ENCODE results near the gene TAF15. TPM values are rescaled to one million over a fixed set of nuclear protein-coding genes. Genes with fewer than 3 reads are reported as not detected.

Gene TAF15
- total and polyA plus RNA-seq, 11 donors = 30.1 to 151 (median 116) TPM

GRCh38 chr17:35784895-35785294 lies 24.4 kb upstream of the TAF15 start:
- no peaks in the 10 kb centered on the region for H3K36me3 ChIP-seq
- H3K27ac ChIP-seq = no peak overlapping the region
- H3K9me3 ChIP-seq = no peaks in the 10 kb centered on the region
- H3K4me1 ChIP-seq = peaks cover 0 to 23% (median 12%) of the 10 kb centered on the region in 12 donors
- TF ChIP-seq CTCF (IDR thresholded peaks at IDR 0.05) (no peak), POLR2A (IDR thresholded peaks at IDR 0.05) (no peak)
- intact Hi-C loops (cut with DNase I) = no loop called here
- H3K27me3 ChIP-seq = peaks cover 0 to under 1% (median 0%) of the 10 kb centered on the region in 9 donors
- ATAC-seq (no peak), DNase-seq (no peak)
- WGBS, 4 donors = 90 to 96% (median 92%) methylated on average over 2 of the region's 2 CpGs
- H3K4me3 ChIP-seq = no peak overlapping the region

GRCh38 chr17:35786941-35787432 lies 22.3 kb upstream of the TAF15 start:
- ATAC-seq = no peak
- intact Hi-C loops (cut with DNase I) = no loop called here
- peak overlapping the region in 1 of 12 donors; percentile 73 for H3K27ac ChIP-seq

GRCh38 chr17:35788477-35789368 lies 20.6 kb upstream of the TAF15 start:
- no peaks in the 10 kb centered on the region for H3K36me3 ChIP-seq
- ATAC-seq (peak in 3 of 4 donors; percentile 16 to 59 (median 57)), DNase-seq (no peak)
- H3K4me1 ChIP-seq = peaks cover 0 to 13% (median 6%) of the 10 kb centered on the region in 12 donors
- H3K27ac ChIP-seq = peak overlapping the region in 1 of 12 donors; percentile 73
- H3K27me3 ChIP-seq = peaks cover 0 to 12% (median 0%) of the 10 kb centered on the region in 9 donors
- no peak for TF ChIP-seq CTCF (IDR thresholded peaks at IDR 0.05)
- no peak for TF ChIP-seq POLR2A (IDR thresholded peaks at IDR 0.05)
- intact Hi-C loops (cut with DNase I) = no loop called here
- 65 to 83% (median 69%) methylated on average over 1 to 2 of the region's 2 CpGs for WGBS, 4 donors
- peaks cover 0 to 7% (median 0%) of the 10 kb centered on the region in 12 donors for H3K9me3 ChIP-seq
- no peak overlapping the region for H3K4me3 ChIP-seq

More at GRCh38 chr17:35786941-35787432, 22.3 kb upstream of the TAF15 start:
- H3K27me3 ChIP-seq = peaks cover 0 to 4% (median 0%) of the 10 kb centered on the region in 9 donors
- H3K4me3 ChIP-seq = no peak overlapping the region
- no peak for DNase-seq
- H3K36me3 ChIP-seq = no peaks in the 10 kb centered on the region
- peaks cover 0 to 23% (median 12%) of the 10 kb centered on the region in 12 donors for H3K4me1 ChIP-seq
- peaks cover 0 to 2% (median 0%) of the 10 kb centered on the region in 12 donors for H3K9me3 ChIP-seq
- 28 to 40% (median 38%) methylated on average over 3 of the region's 3 CpGs for WGBS, 4 donors
- TF ChIP-seq CTCF (IDR thresholded peaks at IDR 0.05) = no peak

GRCh38 chr17:35790841-35791240 lies 18.4 kb upstream of the TAF15 start:
- ATAC-seq (no peak), DNase-seq (no peak)
- TF ChIP-seq POLR2A (IDR thresholded peaks at IDR 0.05) (no peak), CTCF (IDR thresholded peaks at IDR 0.05) (no peak)
- H3K27me3 ChIP-seq = peaks cover 0 to 33% (median 7%) of the 10 kb centered on the region in 9 donors
- WGBS, 4 donors = 94 to 100% (median 99%) methylated on average over 3 of the region's 3 CpGs
- H3K4me1 ChIP-seq = peaks cover 0 to 18% (median 8%) of the 10 kb centered on the region in 12 donors
- H3K36me3 ChIP-seq = no peaks in the 10 kb centered on the region
- peak overlapping the region in 1 of 12 donors; percentile 5 for H3K27ac ChIP-seq
- no peak overlapping the region for H3K4me3 ChIP-seq
- H3K9me3 ChIP-seq = peaks cover 0 to 7% (median 0%) of the 10 kb centered on the region in 12 donors
- intact Hi-C loops (cut with DNase I) = no loop called here
